ENCODE measurements around the gene MAP7D3. TPM values are rescaled to one million over a fixed set of nuclear protein-coding genes. Genes with fewer than 3 reads are reported as not detected.

The MAP7D3 gene
- total and polyA plus RNA-seq, 2 of the 8 experiments (the other 6 are each of a cell fraction or from before 2014, with no cell fraction given), result 4.8 to 19.6 TPM

DNA sequence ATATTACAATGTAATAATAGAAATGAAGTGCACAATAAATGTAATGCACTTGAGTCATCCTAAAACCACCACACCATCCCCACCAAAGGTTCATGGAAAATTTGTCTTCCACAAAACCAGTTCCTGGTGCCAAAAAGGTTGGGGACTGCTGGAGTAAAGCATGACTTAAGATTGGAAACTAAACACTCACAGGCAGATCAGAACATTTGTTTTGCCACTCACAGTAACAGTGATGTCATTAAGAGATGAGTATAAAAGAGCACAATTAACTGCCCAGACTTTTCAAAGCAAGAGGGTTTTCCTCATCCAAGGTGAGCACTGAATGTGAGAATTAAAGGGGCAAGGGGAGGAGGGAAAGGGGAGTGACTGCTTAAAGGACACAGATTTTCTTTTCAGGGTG lies 35.6 kb downstream of the MAP7D3 start:
- H2BK120ac ChIP-seq (replicated peaks; ENCODE audit: low read depth, low read length), result no peak overlapping the region
- H3K4me3 ChIP-seq (ENCODE audit: extremely low read depth in 1 of 4, insufficient read depth in 2 of 4, low read depth in 3 of 4, low read length in 4 of 4), result no peak overlapping the region
- H3K79me1 ChIP-seq (ENCODE audit: low read depth, low read length), result no peaks in the 10 kb centered on the region
- no peak overlapping the region for H2AFZ ChIP-seq (ENCODE audit: low read length)
- H2BK12ac ChIP-seq (ENCODE audit: low read depth, low read length), result no peak overlapping the region
- H3K9ac ChIP-seq (replicated peaks in 1 of 4; ENCODE audit: extremely low read depth in 1 of 4, low read depth in 3 of 4, low read length in 3 of 4), result no peak overlapping the region
- H3K36me3 ChIP-seq (ENCODE audit: control insufficient read depth in 2 of 4, insufficient read depth in 4 of 4, low read length in 3 of 4), result peaks cover 3 to 25% (median 4%) of the 10 kb centered on the region in 4 experiments; a peak in 5 of 8 replicates
- no peak overlapping the region for H4K5ac ChIP-seq (ENCODE audit: insufficient read length, low read depth, low read length)
- ChIA-PET CTCF (ENCODE audit: partially characterized antibody) (no interaction called here), POLR2A (ENCODE audit: partially characterized antibody) (no interaction called here)
- no peak overlapping the region for H2BK15ac ChIP-seq (ENCODE audit: low read length)
- H3K23ac ChIP-seq (ENCODE audit: insufficient read length), result no peak overlapping the region
- no peak overlapping the region for H4K8ac ChIP-seq (ENCODE audit: extremely low read depth, insufficient read depth, low read length)
- H4K20me1 ChIP-seq (replicated peaks in 1 of 2; ENCODE audit: control insufficient read depth in 1 of 2, insufficient read depth in 2 of 2, low read length in 2 of 2), result peaks cover 0 to 1% of the 10 kb centered on the region in 2 experiments
- H4K91ac ChIP-seq (replicated peaks; ENCODE audit: insufficient read length, low read length), result no peak overlapping the region
- no peak overlapping the region for H3K56ac ChIP-seq (replicated peaks; ENCODE audit: insufficient read length, low read depth, low read length)
- H3K18ac ChIP-seq (ENCODE audit: extremely low read depth, low read length), result no peak overlapping the region
- no peak overlapping the region for H2BK5ac ChIP-seq (ENCODE audit: low read depth, low read length)
- no peak overlapping the region for H2AK5ac ChIP-seq (ENCODE audit: low read depth, low read length)
- no peak overlapping the region for H2BK20ac ChIP-seq (ENCODE audit: low read length)
- FAIRE-seq (no peak), DNase-seq (ENCODE audit: low read depth in 1 of 2, low spot score in 2 of 2) (no peak)
- H3K27me3 ChIP-seq (replicated peaks in 1 of 4; ENCODE audit: control insufficient read depth in 3 of 4, extremely low read depth in 1 of 4, insufficient read depth in 3 of 4, low read length in 3 of 4), result no peaks in the 10 kb centered on the region
- no peak overlapping the region for H3K27ac ChIP-seq (ENCODE audit: low read depth, low read length)
- H3K4ac ChIP-seq (replicated peaks; ENCODE audit: insufficient read length, low read depth, low read length), result no peak overlapping the region
- H3K4me2 ChIP-seq (ENCODE audit: insufficient read depth in 1 of 2, low read depth in 2 of 2, low read length in 2 of 2), result no peak overlapping the region
- no peaks in the 10 kb centered on the region for H3K9me3 ChIP-seq (ENCODE audit: insufficient read depth in 2 of 2, low read depth in 1 of 2, low read length in 1 of 2)
- H3K79me2 ChIP-seq (ENCODE audit: control insufficient read depth in 1 of 2, insufficient read depth in 2 of 2, low read length in 2 of 2), result no peaks in the 10 kb centered on the region
- H3K14ac ChIP-seq (ENCODE audit: insufficient read length), result no peak overlapping the region
- H3K23me2 ChIP-seq (ENCODE audit: low read depth, low read length), result no peaks in the 10 kb centered on the region
- peaks cover 0 to 2% (median 0%) of the 10 kb centered on the region in 4 experiments; a peak in 1 of 7 replicates for H3K4me1 ChIP-seq (replicated peaks in 1 of 4; ENCODE audit: control insufficient read depth in 3 of 4, insufficient read depth in 4 of 4, low read length in 3 of 4)
- TF ChIP-seq POLR2AphosphoS5 (IDR thresholded peaks at IDR 0.05; ENCODE audit: low read depth, low read length), result no peak
- TF ChIP-seq RBBP5 (IDR thresholded peaks at IDR 0.05; ENCODE audit: borderline replicate concordance, low read depth, low read length), result no peak
- no peak for TF ChIP-seq CHD2 (IDR thresholded peaks at IDR 0.05; ENCODE audit: low read length)
- TF ChIP-seq SUZ12 (IDR thresholded peaks at IDR 0.05; ENCODE audit: low read length), result no peak
- TF ChIP-seq GABPA (IDR thresholded peaks at IDR 0.05; ENCODE audit: borderline replicate concordance, insufficient read depth, low read length), result no peak
- no peak for TF ChIP-seq SP2 (IDR thresholded peaks at IDR 0.05; ENCODE audit: low read length)
- TF ChIP-seq SIX5 (IDR thresholded peaks at IDR 0.05; ENCODE audit: low read depth, low read length), result no peak
- no peak for TF ChIP-seq TEAD4 (IDR thresholded peaks at IDR 0.05; ENCODE audit: low read depth, low read length)
